ENCODE measurements around the gene RNF11.

RNF11 gene

DNA sequence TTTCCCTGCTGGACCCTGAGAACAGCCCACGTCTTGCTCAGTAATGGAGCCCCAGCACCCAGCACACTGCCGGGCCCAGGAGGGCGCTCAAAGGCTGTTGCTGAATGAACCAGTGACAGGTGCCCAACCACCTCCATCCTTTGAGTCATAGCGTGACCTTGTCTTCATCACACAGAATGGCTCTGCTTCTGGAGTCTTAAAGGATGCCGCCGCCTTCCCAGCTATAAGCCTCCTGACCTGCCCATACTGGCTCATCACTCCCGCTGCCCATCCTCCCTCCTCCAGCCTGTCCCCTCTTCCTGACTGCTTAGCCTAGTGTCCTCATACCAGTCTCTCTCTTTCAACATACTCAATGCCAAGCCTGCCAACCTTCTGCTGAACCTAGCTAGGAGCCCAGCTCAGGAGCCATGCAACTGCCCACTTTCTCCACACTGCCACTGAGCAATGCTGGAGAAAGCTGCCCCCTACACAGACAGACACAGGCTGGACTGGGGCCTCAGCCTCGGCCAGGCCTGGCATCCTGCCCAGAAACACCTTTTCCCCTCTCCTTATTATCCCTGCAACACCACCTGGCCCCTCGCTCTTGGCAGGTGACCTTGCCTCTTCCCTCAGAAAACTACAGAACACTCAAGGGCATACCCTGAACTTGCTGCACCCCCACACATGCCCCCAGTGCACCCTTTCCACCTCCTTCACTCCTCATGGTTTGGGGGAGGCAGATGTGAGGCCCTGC, 80.2 kb downstream of the RNF11 start:
- H3K4me3 ChIP-seq (replicated peaks; ENCODE audit: low read depth, low read length): no peak overlapping the region
- TF ChIP-seq, protein P1, sequence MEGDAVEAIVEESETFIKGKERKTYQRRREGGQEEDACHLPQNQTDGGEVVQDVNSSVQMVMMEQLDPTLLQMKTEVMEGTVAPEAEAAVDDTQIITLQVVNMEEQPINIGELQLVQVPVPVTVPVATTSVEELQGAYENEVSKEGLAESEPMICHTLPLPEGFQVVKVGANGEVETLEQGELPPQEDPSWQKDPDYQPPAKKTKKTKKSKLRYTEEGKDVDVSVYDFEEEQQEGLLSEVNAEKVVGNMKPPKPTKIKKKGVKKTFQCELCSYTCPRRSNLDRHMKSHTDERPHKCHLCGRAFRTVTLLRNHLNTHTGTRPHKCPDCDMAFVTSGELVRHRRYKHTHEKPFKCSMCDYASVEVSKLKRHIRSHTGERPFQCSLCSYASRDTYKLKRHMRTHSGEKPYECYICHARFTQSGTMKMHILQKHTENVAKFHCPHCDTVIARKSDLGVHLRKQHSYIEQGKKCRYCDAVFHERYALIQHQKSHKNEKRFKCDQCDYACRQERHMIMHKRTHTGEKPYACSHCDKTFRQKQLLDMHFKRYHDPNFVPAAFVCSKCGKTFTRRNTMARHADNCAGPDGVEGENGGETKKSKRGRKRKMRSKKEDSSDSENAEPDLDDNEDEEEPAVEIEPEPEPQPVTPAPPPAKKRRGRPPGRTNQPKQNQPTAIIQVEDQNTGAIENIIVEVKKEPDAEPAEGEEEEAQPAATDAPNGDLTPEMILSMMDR (IDR thresholded peaks at IDR 0.05; ENCODE audit: low read depth, low read length, missing control alignments): no peak
- no peak for DNase-seq (ENCODE audit: extremely low read depth, low read depth)

DNA sequence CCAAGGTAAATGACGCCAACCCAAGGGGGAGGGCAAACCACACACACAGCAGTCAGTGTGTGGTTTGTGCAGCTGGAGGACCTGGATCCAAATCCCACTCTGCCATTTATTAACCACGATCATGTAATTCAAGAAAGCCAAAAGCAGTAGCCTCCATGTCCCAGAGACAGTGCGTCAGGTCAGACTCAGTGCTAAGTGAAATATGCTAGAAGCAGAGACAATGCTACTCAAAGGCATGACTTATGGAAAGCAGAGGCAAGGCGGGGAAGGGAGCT, 80.7 kb downstream of the RNF11 start:
- H3K4me3 ChIP-seq (replicated peaks; ENCODE audit: low read depth, low read length): no peak overlapping the region
- DNase-seq (ENCODE audit: extremely low read depth, low read depth): no peak
- TF ChIP-seq, protein P1 (IDR thresholded peaks at IDR 0.05; ENCODE audit: low read depth, low read length, missing control alignments): no peak

- TF ChIP-seq, protein P1 (IDR thresholded peaks at IDR 0.05; ENCODE audit: low read depth, low read length, missing control alignments): no peak
- H3K4me3 ChIP-seq (replicated peaks; ENCODE audit: low read depth, low read length): no peak overlapping the region
- DNase-seq (ENCODE audit: extremely low read depth, low read depth): no peak
Measured at GRCh38 chr1:51317798-51318197, 81.7 kb downstream of the RNF11 start.

DNA sequence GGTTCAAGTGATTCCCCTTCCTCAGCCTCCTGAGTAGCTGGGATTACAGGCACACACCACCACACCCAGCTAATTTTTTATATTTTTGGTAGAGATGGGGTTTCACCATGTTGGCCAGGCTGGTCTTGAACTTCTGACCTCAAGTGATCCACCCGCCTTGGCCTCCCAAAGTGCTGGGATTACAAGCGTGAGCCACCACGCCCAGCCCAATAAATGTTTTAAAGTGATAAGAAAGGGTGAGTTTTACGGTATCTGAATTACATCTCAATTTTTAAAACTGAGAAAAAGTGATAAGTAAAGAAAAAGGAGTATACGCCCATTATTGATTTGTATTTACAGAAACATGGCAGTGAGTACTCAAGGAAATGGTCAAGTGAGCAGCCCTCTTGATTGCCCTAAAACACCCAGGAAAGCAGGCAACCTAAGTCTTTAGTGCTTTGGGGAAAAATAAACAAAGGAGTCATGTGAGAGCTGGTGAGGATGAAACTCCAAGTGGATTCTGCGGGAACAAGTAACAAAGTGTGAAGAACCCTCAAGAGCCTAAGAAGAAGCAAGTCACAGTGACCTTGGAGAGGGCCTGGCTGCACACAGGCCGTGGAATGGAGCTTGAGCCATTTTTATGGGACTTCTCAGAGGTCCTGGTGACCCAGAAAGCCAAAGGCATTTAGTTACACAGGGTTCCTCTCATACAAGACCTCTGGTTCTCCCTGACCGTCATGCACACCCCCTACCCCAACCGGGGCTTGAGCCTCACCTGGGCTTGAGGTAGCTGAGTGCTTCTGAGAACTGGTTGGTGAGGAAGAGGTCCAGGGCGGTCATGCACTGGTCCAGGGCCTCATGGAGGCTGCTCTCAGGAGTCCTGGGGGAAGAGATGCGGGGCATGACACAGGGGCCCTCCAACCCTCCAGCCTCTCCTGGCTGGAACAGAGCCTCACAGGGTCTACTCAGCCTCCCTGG, 85.2 kb downstream of the RNF11 start:
- no peak overlapping the region for H3K4me3 ChIP-seq (replicated peaks; ENCODE audit: low read depth, low read length)
- TF ChIP-seq, protein P1 (IDR thresholded peaks at IDR 0.05; ENCODE audit: low read depth, low read length, missing control alignments): no peak
- DNase-seq (ENCODE audit: extremely low read depth, low read depth): no peak

DNA sequence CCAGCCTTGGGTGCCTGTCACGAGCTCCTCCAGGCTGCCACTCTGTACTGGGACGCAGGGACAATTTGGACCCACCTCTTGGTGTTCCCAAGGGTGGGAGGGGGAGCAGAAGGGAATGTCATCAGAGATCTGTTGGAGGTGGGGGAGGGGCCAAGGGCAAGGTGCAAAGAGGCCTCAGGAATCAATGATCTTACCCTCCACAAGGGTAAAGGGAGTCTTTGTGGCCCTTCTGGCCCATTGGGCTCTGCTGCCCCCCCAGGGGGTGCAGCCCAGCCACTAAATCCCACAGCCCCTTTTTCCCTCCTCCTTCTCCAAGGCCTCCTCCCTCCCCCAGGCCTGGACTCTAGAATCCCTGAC, 85.8 kb downstream of the RNF11 start:
- no peak for DNase-seq (ENCODE audit: extremely low read depth, low read depth)
- TF ChIP-seq, protein P1 (IDR thresholded peaks at IDR 0.05; ENCODE audit: low read depth, low read length, missing control alignments): no peak
- no peak overlapping the region for H3K4me3 ChIP-seq (replicated peaks; ENCODE audit: low read depth, low read length)

DNA sequence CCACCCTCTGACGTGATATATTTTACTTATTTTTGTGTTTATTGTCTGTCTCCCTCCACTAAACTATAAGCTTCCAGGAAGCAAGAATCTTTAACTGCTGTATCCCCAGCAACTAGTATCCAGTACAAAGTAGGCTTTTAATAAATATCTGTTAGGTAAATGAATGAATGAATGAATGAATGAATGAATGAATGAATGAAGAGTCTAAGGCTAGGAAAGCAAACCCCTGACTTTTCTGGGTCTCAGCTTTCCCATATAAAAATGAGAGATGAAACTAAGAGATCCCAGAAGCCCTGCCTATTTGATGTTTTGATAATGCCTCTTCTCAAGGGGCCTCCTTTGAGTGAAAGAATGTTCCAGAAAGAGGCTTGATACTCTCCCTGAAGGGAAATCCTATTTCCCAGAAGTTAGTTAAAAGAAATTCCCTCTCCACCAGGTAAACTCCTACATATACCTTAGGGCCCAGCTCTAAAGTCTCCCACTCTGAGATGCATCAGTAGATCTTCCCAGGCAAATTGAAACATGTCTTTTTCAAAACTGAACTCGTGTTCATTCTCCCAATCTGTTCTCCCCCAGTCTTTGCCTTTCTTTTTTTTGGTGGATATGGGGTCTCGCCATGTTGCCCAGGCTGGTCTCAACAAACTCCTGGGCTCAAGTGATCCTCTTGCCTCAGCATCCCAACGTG, 86.5 kb downstream of the RNF11 start:
- no peak for DNase-seq (ENCODE audit: extremely low read depth, low read depth)
- TF ChIP-seq, protein P1 (IDR thresholded peaks at IDR 0.05; ENCODE audit: low read depth, low read length, missing control alignments): no peak
- no peak overlapping the region for H3K4me3 ChIP-seq (replicated peaks; ENCODE audit: low read depth, low read length)
